ENCODE measurements around the gene NSUN5. TPM values are rescaled to one million over a fixed set of nuclear protein-coding genes. Genes with fewer than 3 reads are reported as not detected.
"Not testable (repeated sequence)": the region's sequence is repeated elsewhere in the genome, so short reads cannot be mapped to it uniquely, and the experiment has no call there.

The NSUN5 gene
- total RNA-seq, 1 donor from 2014 or later, result 19.8 TPM

DNA sequence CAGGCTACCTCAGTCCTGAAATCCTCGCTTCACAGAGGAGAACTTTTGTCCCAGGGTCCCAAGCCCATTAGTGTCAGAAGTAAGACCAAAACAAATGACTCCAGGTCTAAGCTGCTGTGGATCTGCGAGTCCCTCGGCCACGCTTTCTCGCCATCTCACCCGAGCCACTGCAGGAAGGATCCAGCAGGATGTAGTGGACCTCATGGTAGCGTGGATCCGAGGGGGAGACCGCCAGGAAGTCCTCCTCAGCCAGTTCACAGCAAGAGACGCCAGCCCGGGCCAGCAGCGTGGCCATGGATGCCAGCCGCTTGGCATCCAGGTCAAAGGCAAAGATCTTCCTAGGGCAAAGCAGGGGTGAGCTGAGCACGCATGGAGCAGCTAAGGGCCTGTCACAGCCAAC lies 4.6 kb downstream of the NSUN5 start:
- H3K27me3 Mint-ChIP-seq (ENCODE audit: low read depth), result no peaks in the 10 kb centered on the region
- TF ChIP-seq, protein P1, sequence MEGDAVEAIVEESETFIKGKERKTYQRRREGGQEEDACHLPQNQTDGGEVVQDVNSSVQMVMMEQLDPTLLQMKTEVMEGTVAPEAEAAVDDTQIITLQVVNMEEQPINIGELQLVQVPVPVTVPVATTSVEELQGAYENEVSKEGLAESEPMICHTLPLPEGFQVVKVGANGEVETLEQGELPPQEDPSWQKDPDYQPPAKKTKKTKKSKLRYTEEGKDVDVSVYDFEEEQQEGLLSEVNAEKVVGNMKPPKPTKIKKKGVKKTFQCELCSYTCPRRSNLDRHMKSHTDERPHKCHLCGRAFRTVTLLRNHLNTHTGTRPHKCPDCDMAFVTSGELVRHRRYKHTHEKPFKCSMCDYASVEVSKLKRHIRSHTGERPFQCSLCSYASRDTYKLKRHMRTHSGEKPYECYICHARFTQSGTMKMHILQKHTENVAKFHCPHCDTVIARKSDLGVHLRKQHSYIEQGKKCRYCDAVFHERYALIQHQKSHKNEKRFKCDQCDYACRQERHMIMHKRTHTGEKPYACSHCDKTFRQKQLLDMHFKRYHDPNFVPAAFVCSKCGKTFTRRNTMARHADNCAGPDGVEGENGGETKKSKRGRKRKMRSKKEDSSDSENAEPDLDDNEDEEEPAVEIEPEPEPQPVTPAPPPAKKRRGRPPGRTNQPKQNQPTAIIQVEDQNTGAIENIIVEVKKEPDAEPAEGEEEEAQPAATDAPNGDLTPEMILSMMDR (IDR thresholded peaks at IDR 0.05; ENCODE audit: unreplicated experiment), result no peak
- H3K9me3 Mint-ChIP-seq, result no peaks in the 10 kb centered on the region
- no peak for DNase-seq (ENCODE audit: low spot score in 2 of 2, unreplicated experiment in 2 of 2)
- H3K4me1 Mint-ChIP-seq, result peaks cover 11% of the 10 kb centered on the region
- peaks cover 14% of the 10 kb centered on the region for H3K36me3 Mint-ChIP-seq
- H3K4me3 Mint-ChIP-seq, result no peak overlapping the region
- H3K27ac Mint-ChIP-seq, result no peak overlapping the region

DNA sequence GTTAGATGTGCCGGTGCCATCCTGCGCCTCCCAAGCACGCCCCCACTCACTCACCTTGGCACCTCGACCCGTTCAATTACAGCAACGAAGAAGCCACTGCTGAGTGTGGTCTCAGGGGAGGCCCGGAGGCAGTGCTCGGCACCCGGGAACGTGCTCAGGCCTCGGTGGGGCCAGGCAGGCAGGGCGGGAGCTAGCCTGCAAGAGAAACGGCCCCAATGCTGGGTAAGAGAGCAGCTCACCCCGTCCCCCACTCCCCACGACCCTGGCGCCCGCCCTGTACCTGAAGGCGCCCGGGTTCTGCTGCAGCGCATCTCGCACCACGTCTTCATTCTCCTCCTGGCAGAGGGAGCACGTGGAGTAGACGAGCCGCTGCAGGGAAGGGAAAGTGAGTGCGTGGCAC lies 5.1 kb downstream of the NSUN5 start:
- TF ChIP-seq, protein P1 (IDR thresholded peaks at IDR 0.05; ENCODE audit: unreplicated experiment), result no peak
- Mint-ChIP-seq H3K27me3 (ENCODE audit: low read depth) (no peaks in the 10 kb centered on the region), H3K4me3 (no peak overlapping the region), H3K27ac (no peak overlapping the region), H3K4me1 (peaks cover 8% of the 10 kb centered on the region), H3K36me3 (peaks cover 14% of the 10 kb centered on the region), H3K9me3 (no peaks in the 10 kb centered on the region)
- no peak for DNase-seq (ENCODE audit: low spot score in 2 of 2, unreplicated experiment in 2 of 2)

DNA sequence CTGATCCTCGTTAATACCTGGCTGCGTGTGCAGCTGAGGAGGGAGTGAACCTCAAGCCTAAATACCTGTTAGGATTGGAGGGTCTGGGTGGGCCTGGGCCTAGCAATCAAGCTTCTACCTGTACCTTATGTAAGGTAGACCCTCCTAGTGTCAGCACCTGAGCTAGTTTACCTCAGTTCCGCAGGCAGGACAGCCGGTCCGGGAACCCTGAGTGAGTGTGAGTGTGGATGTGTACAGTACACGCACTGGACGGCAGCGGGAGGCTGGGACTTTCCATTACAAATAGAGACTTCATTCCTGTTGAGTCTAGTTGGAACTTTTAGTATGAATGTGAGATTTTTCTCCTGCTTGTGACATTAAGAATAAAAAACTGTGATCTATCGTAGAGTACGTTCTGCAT lies 5.8 kb downstream of the NSUN5 start:
- H3K9me3 Mint-ChIP-seq; H3K4me3 Mint-ChIP-seq; H3K27me3 Mint-ChIP-seq (ENCODE audit: low read depth); H3K27ac Mint-ChIP-seq; DNase-seq (ENCODE audit: low spot score in 2 of 2, unreplicated experiment in 2 of 2); H3K4me1 Mint-ChIP-seq: not testable (repeated sequence)
- peaks cover 14% of the 10 kb centered on the region for H3K36me3 Mint-ChIP-seq

DNA sequence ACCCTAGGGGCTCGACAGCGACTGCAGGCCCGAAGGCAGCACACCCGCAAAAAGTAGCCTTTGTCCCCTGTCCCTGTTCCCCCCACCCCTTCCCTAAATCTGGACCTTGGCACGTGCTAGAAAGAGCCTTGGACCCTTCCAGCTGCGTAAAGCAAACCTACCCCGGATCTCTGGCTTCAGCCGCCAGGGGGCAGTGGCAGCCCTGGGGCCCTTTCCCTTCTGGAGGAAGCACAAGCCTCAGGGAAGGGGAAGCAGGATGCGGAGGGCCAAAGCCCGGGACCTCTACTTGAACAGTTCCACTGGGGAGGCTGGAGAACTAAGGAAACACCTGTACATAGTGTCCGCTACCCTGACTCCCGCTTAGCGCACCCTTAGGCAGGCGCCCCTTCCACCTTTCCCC lies 7.5 kb downstream of the NSUN5 start:
- DNase-seq (ENCODE audit: low spot score in 2 of 2, unreplicated experiment in 2 of 2); H3K9me3 Mint-ChIP-seq; H3K4me1 Mint-ChIP-seq; H3K27me3 Mint-ChIP-seq (ENCODE audit: low read depth); H3K27ac Mint-ChIP-seq; H3K4me3 Mint-ChIP-seq: not testable (repeated sequence)
- H3K36me3 Mint-ChIP-seq, result peaks cover 12% of the 10 kb centered on the region

DNA sequence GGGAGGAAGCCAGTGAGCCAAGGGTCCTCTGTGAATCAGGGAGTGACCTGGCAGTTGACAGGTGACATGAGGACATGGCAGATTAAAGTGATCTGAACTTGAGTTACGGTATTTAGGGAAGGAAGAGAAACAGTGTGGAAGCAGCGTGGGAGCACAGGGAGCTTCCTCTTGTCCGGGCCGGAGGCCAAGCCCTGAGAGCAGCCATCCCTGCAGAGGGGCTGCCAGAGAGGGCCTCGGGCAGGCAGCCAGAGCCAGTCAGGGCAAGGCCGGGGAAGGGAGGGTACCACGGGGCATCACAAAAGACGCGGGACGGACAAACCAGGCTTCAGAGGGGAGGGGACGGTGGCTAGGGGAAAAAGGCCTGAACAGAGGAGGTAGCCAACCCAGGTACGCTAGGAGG lies 8.8 kb downstream of the NSUN5 start:
- not testable (repeated sequence) for H3K27ac Mint-ChIP-seq; H3K4me3 Mint-ChIP-seq; DNase-seq (ENCODE audit: low spot score in 2 of 2, unreplicated experiment in 2 of 2); H3K36me3 Mint-ChIP-seq; H3K4me1 Mint-ChIP-seq; H3K9me3 Mint-ChIP-seq; H3K27me3 Mint-ChIP-seq (ENCODE audit: low read depth)

DNA sequence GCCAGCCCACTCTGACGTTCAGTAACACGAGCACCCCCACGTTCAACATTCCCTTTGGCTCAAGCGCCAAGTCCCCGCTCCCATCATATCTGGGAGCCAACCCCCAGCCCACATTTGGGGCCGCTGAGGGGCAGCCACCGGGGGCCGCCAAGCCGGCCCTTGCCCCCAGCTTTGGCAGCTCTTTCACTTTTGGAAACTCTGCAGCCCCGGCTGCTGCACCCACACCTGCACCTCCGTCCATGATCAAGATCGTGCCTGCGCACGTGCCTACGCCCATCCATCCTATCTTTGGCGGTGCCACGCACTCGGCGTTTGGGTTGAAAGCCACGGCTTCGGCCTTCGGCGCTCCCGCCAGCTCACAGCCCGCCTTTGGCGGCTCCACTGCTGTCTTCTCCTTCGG lies 10.9 kb downstream of the NSUN5 start:
- H3K36me3 Mint-ChIP-seq; H3K27ac Mint-ChIP-seq; DNase-seq (ENCODE audit: low spot score in 2 of 2, unreplicated experiment in 2 of 2); H3K27me3 Mint-ChIP-seq (ENCODE audit: low read depth); H3K4me3 Mint-ChIP-seq; H3K4me1 Mint-ChIP-seq; H3K9me3 Mint-ChIP-seq: not testable (repeated sequence)

DNA sequence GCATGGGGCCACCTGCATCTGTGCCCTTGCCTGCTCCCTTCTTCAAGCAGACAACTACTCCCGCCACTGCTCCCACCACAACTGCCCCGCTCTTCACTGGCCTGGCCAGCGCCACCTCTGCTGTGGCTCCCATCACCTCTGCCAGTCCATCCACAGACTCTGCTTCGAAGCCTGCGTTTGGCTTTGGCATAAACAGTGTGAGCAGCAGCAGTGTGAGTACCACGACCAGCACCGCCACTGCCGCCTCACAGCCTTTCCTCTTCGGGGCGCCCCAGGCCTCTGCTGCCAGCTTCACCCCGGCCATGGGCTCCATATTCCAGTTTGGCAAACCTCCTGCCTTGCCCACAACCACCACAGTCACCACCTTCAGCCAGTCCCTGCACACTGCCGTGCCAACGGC lies 11.4 kb downstream of the NSUN5 start:
- not testable (repeated sequence) for DNase-seq (ENCODE audit: low spot score in 2 of 2, unreplicated experiment in 2 of 2); H3K27ac Mint-ChIP-seq; H3K4me1 Mint-ChIP-seq; H3K4me3 Mint-ChIP-seq; H3K9me3 Mint-ChIP-seq; H3K36me3 Mint-ChIP-seq; H3K27me3 Mint-ChIP-seq (ENCODE audit: low read depth)

DNA sequence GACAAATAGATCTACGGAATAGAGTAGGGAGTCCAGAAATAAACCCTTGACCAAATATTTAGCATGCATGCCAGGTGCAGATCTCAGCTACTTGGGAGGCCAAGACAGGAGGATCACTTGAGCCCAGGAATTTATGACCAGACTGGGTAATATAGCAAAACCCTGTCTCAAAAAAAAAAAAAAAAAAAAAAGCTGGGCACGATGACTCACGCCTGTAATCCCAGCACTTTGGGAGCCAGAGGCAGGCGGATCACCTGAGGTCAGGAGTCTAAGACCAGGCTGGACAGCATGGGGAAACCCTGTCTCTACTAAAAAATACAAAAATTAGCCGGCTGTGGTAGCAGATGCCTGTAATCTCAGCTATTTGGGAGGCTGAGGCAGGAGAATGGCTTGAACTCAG lies 31.4 kb downstream of the NSUN5 start:
- H3K9me3 Mint-ChIP-seq; H3K27me3 Mint-ChIP-seq (ENCODE audit: low read depth); H3K4me3 Mint-ChIP-seq; H3K27ac Mint-ChIP-seq; H3K4me1 Mint-ChIP-seq; DNase-seq (ENCODE audit: low spot score in 2 of 2, unreplicated experiment in 2 of 2); H3K36me3 Mint-ChIP-seq: not testable (repeated sequence)

DNA sequence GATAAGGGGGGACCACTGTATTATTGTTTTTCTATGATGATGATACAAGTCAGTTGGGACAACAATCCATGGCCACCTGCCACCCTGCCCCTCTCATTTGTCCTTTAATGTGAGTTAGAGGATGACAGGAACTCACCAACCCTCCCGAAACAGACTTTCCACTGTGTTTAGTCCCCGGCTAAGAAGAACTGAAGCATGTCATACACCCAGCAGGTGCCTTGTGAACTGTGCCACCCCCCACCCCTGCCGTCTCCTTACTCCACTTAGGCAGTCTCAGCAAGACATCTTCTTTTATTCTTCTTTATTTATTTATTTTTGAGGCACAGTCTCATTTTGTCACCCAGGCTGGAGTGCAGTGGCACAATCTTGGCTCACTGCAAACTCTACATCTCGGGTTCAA lies 40.8 kb downstream of the NSUN5 start:
- not testable (repeated sequence) for H3K9me3 Mint-ChIP-seq; DNase-seq (ENCODE audit: low spot score in 2 of 2, unreplicated experiment in 2 of 2); H3K27me3 Mint-ChIP-seq (ENCODE audit: low read depth); H3K4me1 Mint-ChIP-seq; H3K36me3 Mint-ChIP-seq; H3K27ac Mint-ChIP-seq; H3K4me3 Mint-ChIP-seq

DNA sequence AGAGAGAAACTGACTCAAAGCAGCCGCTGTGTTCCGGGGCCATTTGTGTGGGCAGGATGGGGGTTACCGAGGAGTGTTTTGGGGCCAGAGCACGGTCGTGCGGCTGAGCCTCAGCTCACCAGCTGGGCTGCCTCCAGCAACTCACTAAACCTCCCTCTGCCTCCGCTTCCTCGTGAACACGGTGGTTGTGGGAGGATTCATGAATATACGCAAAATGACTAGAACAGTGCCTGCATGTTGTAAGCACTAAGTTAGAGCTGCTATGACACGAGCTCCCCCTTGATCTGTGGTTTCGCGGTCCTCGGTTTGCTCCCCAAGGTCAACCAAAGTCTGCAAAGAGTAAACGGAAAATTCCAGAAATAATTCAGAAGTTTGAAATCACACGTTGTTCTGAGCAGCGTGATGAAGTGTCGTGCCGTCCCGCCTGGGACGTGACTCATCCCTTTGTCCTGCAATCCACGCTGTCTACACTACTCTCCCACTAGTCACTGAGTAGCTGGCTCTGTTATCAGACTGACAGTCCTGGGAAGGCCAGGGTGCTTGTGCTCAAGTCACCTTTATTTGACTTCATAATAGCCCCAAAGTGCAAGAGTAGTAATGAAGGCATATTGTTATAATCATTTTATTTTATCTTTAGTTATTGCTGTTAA lies 41.8 kb downstream of the NSUN5 start:
- H3K4me1 Mint-ChIP-seq; DNase-seq (ENCODE audit: low spot score in 2 of 2, unreplicated experiment in 2 of 2); H3K27ac Mint-ChIP-seq; H3K36me3 Mint-ChIP-seq; H3K4me3 Mint-ChIP-seq; H3K27me3 Mint-ChIP-seq (ENCODE audit: low read depth); H3K9me3 Mint-ChIP-seq: not testable (repeated sequence)

DNA sequence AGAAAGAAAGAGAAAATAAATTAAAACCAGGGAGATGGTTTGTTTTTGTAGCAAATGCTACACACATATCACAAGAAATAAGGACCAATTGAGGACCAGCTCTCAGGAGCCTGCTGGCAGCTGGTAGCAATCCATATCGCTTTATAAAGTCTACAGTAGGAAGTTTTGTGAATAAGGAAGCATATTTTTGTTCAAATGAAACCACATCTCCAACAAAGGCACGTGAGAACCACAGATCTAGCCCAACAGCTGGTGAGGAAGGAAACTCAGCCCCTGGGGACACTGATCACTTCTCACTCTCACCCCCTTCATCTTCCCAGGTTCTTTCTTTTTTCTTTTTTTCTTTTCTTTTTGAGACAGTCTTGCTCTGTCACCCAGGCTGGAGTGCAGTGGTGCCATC lies 46.2 kb downstream of the NSUN5 start:
- not testable (repeated sequence) for H3K9me3 Mint-ChIP-seq; DNase-seq (ENCODE audit: low spot score in 2 of 2, unreplicated experiment in 2 of 2); H3K4me1 Mint-ChIP-seq; H3K27me3 Mint-ChIP-seq (ENCODE audit: low read depth); H3K36me3 Mint-ChIP-seq; H3K4me3 Mint-ChIP-seq; H3K27ac Mint-ChIP-seq

All from mesothelial cell of epicardium (in vitro differentiated cells).